Trophoblast cell (in vitro differentiated cells and primary cell): Measurements from ENCODE around the gene ARHGEF9.
"Not testable (repeated sequence)": the region's sequence is repeated elsewhere in the genome, so short reads cannot be mapped to it uniquely, and the experiment has no call there.

Source experiments
- DNase-seq, 2 donors: peaks; one replicate each; pipeline ENCODE4 v3.0.0-alpha.2; 2016
- H2AFZ ChIP-seq: 2 replicates; pipeline ENCODE4 v1.6.1; 2013; ENCODE audit warnings: low read length, moderate library complexity, mild to moderate bottlenecking; ENCODE audit not compliant: insufficient read depth, poor library complexity
- H2AK5ac ChIP-seq: 2 replicates; pipeline ENCODE4 v1.6.1; 2013; ENCODE audit warnings: mild to moderate bottlenecking, low read length
- H2BK120ac ChIP-seq: 2 replicates; pipeline ENCODE4 v1.6.1; 2013; ENCODE audit warnings: low read length, mild to moderate bottlenecking, moderate library complexity; ENCODE audit not compliant: insufficient read depth, poor library complexity
- H2BK12ac ChIP-seq: 2 replicates; pipeline ENCODE4 v1.6.1; 2013; ENCODE audit warnings: mild to moderate bottlenecking, low read length, moderate library complexity
- H2BK5ac ChIP-seq: 2 replicates; pipeline ENCODE4 v1.6.1; 2013; ENCODE audit warnings: low read length, low read depth, moderate library complexity, mild to moderate bottlenecking; ENCODE audit not compliant: poor library complexity
- H3K14ac ChIP-seq: 2 replicates; pipeline ENCODE4 v1.6.1; 2013; ENCODE audit warnings: mild to moderate bottlenecking, low read length
- H3K18ac ChIP-seq: 2 replicates; pipeline ENCODE4 v1.6.1; 2013; ENCODE audit warnings: mild to moderate bottlenecking, low read length
- H3K23ac ChIP-seq: 2 replicates; pipeline ENCODE4 v1.6.1; 2013; ENCODE audit warnings: low read length
- H3K27ac ChIP-seq: 2 replicates; pipeline ENCODE4 v1.5.1; 2013; ENCODE audit warnings: low read depth, mild to moderate bottlenecking, inconsistent platforms, low read length, moderate library complexity
- H3K27me3 ChIP-seq: 2 replicates; pipeline ENCODE4 v1.6.1; 2013; ENCODE audit warnings: inconsistent platforms, mild to moderate bottlenecking, low read length, moderate library complexity; ENCODE audit not compliant: insufficient read depth
- H3K36me3 ChIP-seq, 2 experiments: 1 replicate in 1 of 2; 2 replicates in 1 of 2; pipeline ENCODE4 v1.6.1; 2013; ENCODE audit warnings: low read length in 2 of 2, mild to moderate bottlenecking in 2 of 2, moderate library complexity in 1 of 2; ENCODE audit not compliant: insufficient read depth in 2 of 2, control insufficient read depth in 1 of 2
- H3K4ac ChIP-seq: 2 replicates; pipeline ENCODE4 v1.6.1; 2013; ENCODE audit warnings: low read depth, mild to moderate bottlenecking, low read length, moderate library complexity
- H3K4me1 ChIP-seq, 2 experiments: 1 replicate in 1 of 2; 2 replicates in 1 of 2; pipeline ENCODE4 v1.6.1; 2013; ENCODE audit warnings: low read length in 2 of 2, mild to moderate bottlenecking in 2 of 2, moderate library complexity in 1 of 2; ENCODE audit not compliant: insufficient read depth in 2 of 2, control insufficient read depth in 1 of 2
- H3K4me2 ChIP-seq: 2 replicates; pipeline ENCODE4 v1.6.1; 2013; ENCODE audit warnings: inconsistent platforms, mild to moderate bottlenecking, low read length, moderate library complexity
- H3K4me3 ChIP-seq: 2 replicates; pipeline ENCODE4 v1.5.1; 2013; ENCODE audit warnings: mild to moderate bottlenecking, low read depth, low read length, inconsistent platforms
- H3K79me1 ChIP-seq: one replicate; pipeline ENCODE4 v1.6.1; 2013; ENCODE audit warnings: low read length
- H3K79me2 ChIP-seq: 2 replicates; pipeline ENCODE4 v1.6.1; 2013; ENCODE audit warnings: low read length, mild to moderate bottlenecking; ENCODE audit not compliant: control insufficient read depth, insufficient read depth, poor library complexity
- H3K9ac ChIP-seq: 2 replicates; pipeline ENCODE4 v1.6.1; 2013; ENCODE audit warnings: mild to moderate bottlenecking, low read length
- H3K9me3 ChIP-seq: 2 replicates; pipeline ENCODE4 v1.6.1; 2013; ENCODE audit warnings: low read depth, mild to moderate bottlenecking, control low read depth, inconsistent platforms, low read length; ENCODE audit not compliant: insufficient read depth
- H4K12ac ChIP-seq: 2 replicates; pipeline ENCODE4 v1.6.1; 2013; ENCODE audit warnings: low read depth, mild to moderate bottlenecking, low read length, moderate library complexity
- H4K8ac ChIP-seq: 2 replicates; pipeline ENCODE4 v1.6.1; 2013; ENCODE audit warnings: low read depth, mild to moderate bottlenecking, low read length, moderate library complexity
- H4K91ac ChIP-seq: one replicate; pipeline ENCODE4 v1.6.1; 2013; ENCODE audit warnings: low read depth, mild to moderate bottlenecking, low read length, moderate library complexity
- WGBS: extraction: QIAGEN DNeasy Blood & Tissue Kit; methylation state at CpG from one replicate; pipeline ENCODE4 v1.1.7; 2013; ENCODE audit warnings: missing lambda C conversion rate; ENCODE audit not compliant: insufficient read length, insufficient coverage; ENCODE audit errors: extremely low coverage; 5-methylcytosine and 5-hydroxymethylcytosine counted together

Gene ARHGEF9

GRCh38 chrX:63812823-63813222, 27.8 kb upstream of the ARHGEF9 start:
- Histone ChIP-seq H3K4ac (no peak overlapping the region), H4K8ac (no peak overlapping the region)
- WGBS: no CpG with 5 or more reads among the region's 5 CpGs

GRCh38 chrX:63810746-63811145, 25.7 kb upstream of the ARHGEF9 start:
- Histone ChIP-seq H3K9me3 (no peaks in the 10 kb centered on the region), H2BK120ac (no peak overlapping the region), H2AK5ac (no peak overlapping the region), H3K36me3 (no peaks in the 10 kb centered on the region), H3K79me1 (no peaks in the 10 kb centered on the region), H3K23ac (no peak overlapping the region), H4K12ac (no peak overlapping the region), H3K4me1 (no peaks in the 10 kb centered on the region), H3K14ac (no peak overlapping the region), H3K4me2 (no peak overlapping the region), H3K79me2 (no peaks in the 10 kb centered on the region), H3K27ac (no peak overlapping the region), H3K4ac (no peak overlapping the region), H2BK5ac (no peak overlapping the region), H3K4me3 (no peak overlapping the region), H2BK12ac (no peak overlapping the region), H2AFZ (no peak overlapping the region), H4K8ac (no peak overlapping the region), H3K27me3 (no peaks in the 10 kb centered on the region), H3K9ac (no peak overlapping the region), H3K18ac (no peak overlapping the region), H4K91ac (no peak overlapping the region)
- DNase-seq: no peak
- no CpG with 5 or more reads among the region's 2 CpGs for WGBS

More at GRCh38 chrX:63812823-63813222, 27.8 kb upstream of the ARHGEF9 start:
- H3K9me3 ChIP-seq: no peaks in the 10 kb centered on the region
- no peak overlapping the region for H3K14ac ChIP-seq
- H2BK120ac ChIP-seq: no peak overlapping the region
- H4K91ac ChIP-seq: no peak overlapping the region
- no peak overlapping the region for H3K27ac ChIP-seq
- no peak overlapping the region for H4K12ac ChIP-seq
- no peak overlapping the region for H3K18ac ChIP-seq
- no peak for DNase-seq
- H3K9ac ChIP-seq: no peak overlapping the region
- no peaks in the 10 kb centered on the region for H3K79me2 ChIP-seq
- no peaks in the 10 kb centered on the region for H3K79me1 ChIP-seq
- no peak overlapping the region for H2BK12ac ChIP-seq
- H3K4me2 ChIP-seq: no peak overlapping the region
- H2BK5ac ChIP-seq: no peak overlapping the region
- H3K36me3 ChIP-seq: no peaks in the 10 kb centered on the region
- no peak overlapping the region for H2AK5ac ChIP-seq
- H3K23ac ChIP-seq: no peak overlapping the region
- no peaks in the 10 kb centered on the region for H3K27me3 ChIP-seq
- no peaks in the 10 kb centered on the region for H3K4me1 ChIP-seq
- H2AFZ ChIP-seq: no peak overlapping the region
- no peak overlapping the region for H3K4me3 ChIP-seq

- no peaks in the 10 kb centered on the region for H3K27me3 ChIP-seq
- no peak overlapping the region for H2AFZ ChIP-seq
- H2BK120ac ChIP-seq: no peak overlapping the region
- H2AK5ac ChIP-seq: no peak overlapping the region
- no peak overlapping the region for H4K91ac ChIP-seq
- DNase-seq: no peak
- H2BK5ac ChIP-seq: no peak overlapping the region
- H4K12ac ChIP-seq: no peak overlapping the region
- no peak overlapping the region for H2BK12ac ChIP-seq
- H3K18ac ChIP-seq: no peak overlapping the region
- no peak overlapping the region for H3K9ac ChIP-seq
- no peaks in the 10 kb centered on the region for H3K79me1 ChIP-seq
- H3K4ac ChIP-seq: no peak overlapping the region
- H3K9me3 ChIP-seq: no peaks in the 10 kb centered on the region
- no peak overlapping the region for H3K4me3 ChIP-seq
- no peak overlapping the region for H3K4me2 ChIP-seq
- no peaks in the 10 kb centered on the region for H3K4me1 ChIP-seq
- H4K8ac ChIP-seq: no peak overlapping the region
- H3K36me3 ChIP-seq: no peaks in the 10 kb centered on the region
- H3K27ac ChIP-seq: no peak overlapping the region
- WGBS: no CpG with 5 or more reads among the region's 3 CpGs
- no peak overlapping the region for H3K23ac ChIP-seq
- no peak overlapping the region for H3K14ac ChIP-seq
- no peaks in the 10 kb centered on the region for H3K79me2 ChIP-seq
Measured at GRCh38 chrX:63809173-63809572, 24.2 kb upstream of the ARHGEF9 start.

GRCh38 chrX:63795406-63795805, 10.4 kb upstream of the ARHGEF9 start:
- not testable (repeated sequence) for H3K79me2 ChIP-seq, H2BK12ac ChIP-seq, H2BK5ac ChIP-seq, H3K23ac ChIP-seq, H2BK120ac ChIP-seq, H3K9me3 ChIP-seq, H3K36me3 ChIP-seq, H3K4me3 ChIP-seq, H4K12ac ChIP-seq, H3K4me1 ChIP-seq, H3K27ac ChIP-seq, H3K14ac ChIP-seq, H3K4ac ChIP-seq, H3K27me3 ChIP-seq, H3K4me2 ChIP-seq, H2AFZ ChIP-seq, H3K79me1 ChIP-seq, H3K9ac ChIP-seq, DNase-seq, H4K91ac ChIP-seq, H3K18ac ChIP-seq, H2AK5ac ChIP-seq, H4K8ac ChIP-seq
- WGBS: no CpG with 5 or more reads among the region's 2 CpGs
